OCI-LY7 (cell line): ENCODE data around the gene ZNF619. TPM values are rescaled to one million over a fixed set of nuclear protein-coding genes. Genes with fewer than 3 reads are reported as not detected.

Experiments used
- BruUV-seq: library from RNA; stranded (reverse); fragments of 400-500 nt; replicated peaks from 2 replicates; lab custom pipeline; 2021; lab: Mats Ljungman, UMichigan
- CTCF ChIA-PET: fragments of 300-600 bp; sonication (Branson Sonifier 250); formaldehyde crosslinking; loops from one replicate; lab custom pipeline; 2022; ENCODE audit warnings: antibody characterized with exemption; ENCODE audit not compliant: unreplicated experiment; lab: Charles Lee
- POLR2A ChIA-PET: fragments of 300-600 bp; sonication (Branson Sonifier 250); formaldehyde crosslinking; loops from one replicate; lab custom pipeline; 2022; ENCODE audit warnings: antibody characterized with exemption; lab: Charles Lee
- DNase-seq: peaks from one replicate; pipeline ENCODE4 v3.0.0-alpha.2; 2015; ENCODE audit warnings: low spot score
- H2AFZ ChIP-seq: fragments of 200-600 bp; sonication (generic), shearing (Covaris generic); 2 replicates; pipeline ENCODE4 v1.6.1; 2014; ENCODE audit warnings: mild to moderate bottlenecking, antibody characterized with exemption, low read length, moderate library complexity
- H3K27ac ChIP-seq: fragments of 200-600 bp; sonication (generic); 2 replicates; pipeline ENCODE4 v1.5.1; 2014; ENCODE audit warnings: mixed run types, low read depth, mild to moderate bottlenecking, moderate library complexity, low read length, inconsistent platforms; ENCODE audit not compliant: poor library complexity, severe bottlenecking
- H3K36me3 ChIP-seq: fragments of 200-600 bp; sonication (generic); 2 replicates; pipeline ENCODE4 v1.6.1; 2014; ENCODE audit warnings: mild to moderate bottlenecking, antibody characterized with exemption, low read length, moderate library complexity, mixed read lengths; ENCODE audit not compliant: insufficient read depth
- H3K4me1 ChIP-seq: fragments of 200-600 bp; sonication (generic); 2 replicates; pipeline ENCODE4 v1.5.1; 2014; ENCODE audit warnings: mild to moderate bottlenecking, low read length; ENCODE audit not compliant: insufficient read depth, poor library complexity, severe bottlenecking
- H3K4me2 ChIP-seq: fragments of 200-600 bp; sonication (generic); 2 replicates; pipeline ENCODE4 v1.6.1; 2014; ENCODE audit warnings: mild to moderate bottlenecking, low read length
- H3K4me3 ChIP-seq: fragments of 200-600 bp; sonication (generic); 2 replicates; pipeline ENCODE4 v1.5.1; 2014; ENCODE audit warnings: mild to moderate bottlenecking, low read depth, low read length; ENCODE audit not compliant: poor library complexity, severe bottlenecking
- H3K79me2 ChIP-seq: fragments of 200-600 bp; sonication (generic); 2 replicates; pipeline ENCODE4 v1.6.1; 2016; ENCODE audit warnings: low read depth, mild to moderate bottlenecking, low read length, moderate library complexity, mixed read lengths; ENCODE audit not compliant: insufficient read depth
- H3K9me2 ChIP-seq: fragments of 200-600 bp; sonication (generic); 2 replicates; pipeline ENCODE4 v1.6.1; 2016; ENCODE audit warnings: mild to moderate bottlenecking, low read length, mixed read lengths; ENCODE audit not compliant: insufficient read depth
- H3K9me3 ChIP-seq: fragments of 200-600 bp; sonication (generic); 2 replicates; pipeline ENCODE4 v1.6.1; 2014; ENCODE audit warnings: mild to moderate bottlenecking, mixed run types, low read length, mixed read lengths
- H4K20me1 ChIP-seq: fragments of 200-600 bp; sonication (generic); 2 replicates; pipeline ENCODE4 v1.6.1; 2014; ENCODE audit warnings: mild to moderate bottlenecking, antibody characterized with exemption, low read length, moderate library complexity, mixed read lengths; ENCODE audit not compliant: insufficient read depth
- CTCF ChIP-seq: fragments of 200-600 bp; sonication (generic); conservative IDR thresholded peaks from 2 replicates; pipeline ENCODE4 v1.5.1; 2014; ENCODE audit warnings: mild to moderate bottlenecking, antibody characterized with exemption, low read length, moderate library complexity, mixed read lengths
- EZH2phosphoT487 ChIP-seq: fragments of 200-600 bp; sonication (generic); IDR thresholded peaks from 2 replicates; pipeline ENCODE4 v1.6.1; 2018; ENCODE audit warnings: low read depth, borderline replicate concordance, mild to moderate bottlenecking, mixed run types, antibody characterized with exemption, low read length, moderate library complexity, mixed read lengths
- intact Hi-C: fragments of 100-400 bp; cut with micrococcal nuclease; formaldehyde crosslinking; loops from one replicate; pipeline ENCODE4 v1.10.0; 2022; ENCODE audit not compliant: unreplicated experiment
- total RNA-seq, 2 experiments: library from RNA; depleted of rRNA in 1 of 2; stranded (reverse); fragments of >200 nt in 1 of 2; shearing (Covaris generic) in 1 of 2; gene quantifications; 2 replicates each; pipeline ENCODE4 v1.2.3, GENCODE V29; 2014 to 2022

Gene ZNF619
- total RNA-seq, 2 experiments from 2014 or later, result 0.16 to 0.80 TPM

DNA sequence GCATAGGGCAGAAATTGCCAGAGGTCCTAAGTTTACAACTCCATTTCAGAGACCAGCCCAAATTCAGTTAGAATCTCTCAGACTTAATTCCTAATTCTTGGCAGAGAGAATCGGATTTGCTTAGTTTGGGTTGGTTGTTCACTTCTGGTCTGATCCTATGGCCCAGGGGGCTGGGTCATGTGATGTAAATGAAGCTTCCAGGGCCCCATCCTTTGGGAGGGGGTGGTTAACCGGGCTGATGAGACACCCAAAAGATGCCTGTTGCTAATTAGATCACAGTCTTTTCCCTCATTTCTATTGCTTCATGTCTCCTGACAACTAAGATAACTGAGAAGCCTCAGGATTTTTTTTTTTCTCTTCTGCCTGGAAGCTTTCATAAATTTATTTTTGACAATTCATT is 17.8 kb downstream of the ZNF619 start:
- Histone ChIP-seq H3K9me2 (no peaks in the 10 kb centered on the region), H3K4me1 (no peaks in the 10 kb centered on the region), H3K4me3 (no peak overlapping the region), H3K9me3 (no peaks in the 10 kb centered on the region), H3K4me2 (no peak overlapping the region), H3K79me2 (no peaks in the 10 kb centered on the region), H4K20me1 (no peaks in the 10 kb centered on the region), H2AFZ (no peak overlapping the region), H3K27ac (no peak overlapping the region), H3K36me3 (no peaks in the 10 kb centered on the region)
- CTCF ChIA-PET, result no interaction called here
- BruUV-seq, result no TSS peak
- no peak for DNase-seq
- POLR2A ChIA-PET, result interaction anchor here (1.7 kb wide), 1 partner anchor 14 kb away, joined by 7 read pairs; no protein-coding TSS in a partner anchor
- TF ChIP-seq CTCF, result no peak
- TF ChIP-seq EZH2phosphoT487, result no peak
- intact Hi-C loops, result no loop called here

DNA sequence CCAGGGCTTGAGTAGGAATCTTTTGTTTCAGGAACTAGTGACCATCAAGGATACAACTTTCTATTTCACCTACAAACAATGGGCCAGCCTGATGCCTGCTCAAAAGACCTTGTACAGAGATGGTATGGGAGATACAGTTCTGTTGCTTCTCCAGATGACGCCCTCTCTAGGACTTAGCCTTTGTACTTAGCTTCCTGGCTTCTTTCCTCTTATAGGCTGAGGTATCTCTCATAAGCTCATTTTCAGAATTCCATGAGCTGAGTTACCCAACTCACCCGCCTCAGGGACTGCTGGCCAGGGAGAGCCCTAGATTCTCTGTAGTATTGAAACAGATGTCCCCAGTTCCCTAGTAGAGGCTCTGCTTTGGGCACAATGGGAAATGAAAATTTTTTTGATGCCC is 20.4 kb downstream of the ZNF619 start:
- BruUV-seq, result no TSS peak
- no peak for TF ChIP-seq CTCF
- no peak for TF ChIP-seq EZH2phosphoT487
- H3K79me2 ChIP-seq, result no peaks in the 10 kb centered on the region
- no peak overlapping the region for H3K4me3 ChIP-seq
- H4K20me1 ChIP-seq, result no peaks in the 10 kb centered on the region
- H3K27ac ChIP-seq, result no peak overlapping the region
- H3K4me2 ChIP-seq, result no peak overlapping the region
- ChIA-PET POLR2A (no interaction called here), CTCF (no interaction called here)
- no peak overlapping the region for H2AFZ ChIP-seq
- intact Hi-C loops, result no loop called here
- H3K9me2 ChIP-seq, result no peaks in the 10 kb centered on the region
- no peaks in the 10 kb centered on the region for H3K4me1 ChIP-seq
- H3K36me3 ChIP-seq, result no peaks in the 10 kb centered on the region
- H3K9me3 ChIP-seq, result no peaks in the 10 kb centered on the region
- no peak for DNase-seq

DNA sequence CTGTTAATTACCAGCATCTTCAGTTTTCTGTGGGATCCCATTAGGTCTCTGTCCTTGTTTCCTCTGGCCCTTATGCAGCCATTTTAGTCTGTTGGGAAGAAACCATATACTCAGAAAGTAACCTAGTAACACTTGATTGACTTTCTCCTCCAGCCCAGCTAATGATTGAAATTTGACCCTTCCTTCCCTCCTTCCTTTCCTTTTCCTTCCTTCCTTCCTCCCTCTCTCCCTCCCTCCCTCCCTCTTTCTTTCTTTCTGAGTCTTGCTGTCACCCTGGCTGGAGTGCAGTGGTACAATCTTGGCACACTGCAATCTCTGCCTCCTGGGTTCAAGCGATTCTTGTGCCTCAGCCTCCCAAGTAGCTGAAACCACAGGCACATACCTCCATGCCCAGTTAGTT is 23.0 kb downstream of the ZNF619 start:
- Histone ChIP-seq H3K79me2 (no peaks in the 10 kb centered on the region), H3K4me2 (no peak overlapping the region), H4K20me1 (no peaks in the 10 kb centered on the region), H3K36me3 (no peaks in the 10 kb centered on the region), H3K9me2 (no peaks in the 10 kb centered on the region), H3K4me1 (no peaks in the 10 kb centered on the region), H2AFZ (no peak overlapping the region), H3K27ac (no peak overlapping the region), H3K4me3 (no peak overlapping the region), H3K9me3 (no peaks in the 10 kb centered on the region)
- POLR2A ChIA-PET, result interaction anchor here (0.6 kb wide), 1 partner anchor 14 kb away, joined by 3 read pairs; no protein-coding TSS in a partner anchor
- DNase-seq, result no peak
- no TSS peak for BruUV-seq
- intact Hi-C loops, result no loop called here
- CTCF ChIA-PET, result no interaction called here
- TF ChIP-seq CTCF (no peak), EZH2phosphoT487 (no peak)
